RWPE1 (cell line): ENCODE data around the gene GPC1.

Source experiments
- CTCF ChIA-PET: fragments of 350-600 bp; sonication (Branson Sonifier 250); formaldehyde crosslinking; extraction: SDS; loops from one replicate; lab custom pipeline; 2021; lab: Yijun Ruan, JAX
- POLR2A ChIA-PET: fragments of 400-600 bp; formaldehyde crosslinking; extraction: SDS; loops from one replicate; lab custom pipeline; 2020; ENCODE audit warnings: antibody characterized with exemption; ENCODE audit not compliant: low non-redundant PET; lab: Yijun Ruan, JAX
- DNase-seq: peaks from one replicate; pipeline ENCODE4 v3.0.0; 2012; ENCODE audit warnings: low spot score
- H3K27ac ChIP-seq: fragments of 450-650 bp; 2 replicates; pipeline ENCODE4 v1.5.1; 2017
- TF ChIP-seq, protein P1 (sequence below): fragments of 450-650 bp; conservative IDR thresholded peaks from 2 replicates; pipeline ENCODE4 v1.5.1; 2017; ENCODE audit warnings: low read depth, mild to moderate bottlenecking

Gene GPC1

DNA sequence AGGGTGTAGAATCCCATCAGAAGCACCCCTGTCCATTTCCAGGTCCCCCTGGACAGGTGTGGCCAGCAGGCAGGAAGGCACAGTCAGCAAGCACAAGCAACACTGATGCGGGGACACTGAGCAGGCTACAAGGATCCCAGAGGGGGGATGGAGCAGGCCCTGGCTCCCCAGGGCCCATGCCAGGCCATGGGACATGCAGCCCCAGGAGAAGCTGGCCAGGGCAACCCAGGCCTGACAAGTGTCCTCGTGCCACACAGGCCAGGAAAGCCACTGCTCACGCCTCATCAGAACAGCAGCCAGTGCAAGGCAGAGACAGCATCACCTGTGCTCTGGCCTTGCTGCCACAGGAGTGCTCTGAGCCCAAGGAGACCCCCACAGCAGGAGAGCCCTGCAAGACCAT lies 14.1 kb upstream of the GPC1 start:
- ChIA-PET POLR2A (no interaction called here), CTCF (no interaction called here)
- H3K27ac ChIP-seq: no peak overlapping the region
- DNase-seq: no peak
- TF ChIP-seq, protein P1, sequence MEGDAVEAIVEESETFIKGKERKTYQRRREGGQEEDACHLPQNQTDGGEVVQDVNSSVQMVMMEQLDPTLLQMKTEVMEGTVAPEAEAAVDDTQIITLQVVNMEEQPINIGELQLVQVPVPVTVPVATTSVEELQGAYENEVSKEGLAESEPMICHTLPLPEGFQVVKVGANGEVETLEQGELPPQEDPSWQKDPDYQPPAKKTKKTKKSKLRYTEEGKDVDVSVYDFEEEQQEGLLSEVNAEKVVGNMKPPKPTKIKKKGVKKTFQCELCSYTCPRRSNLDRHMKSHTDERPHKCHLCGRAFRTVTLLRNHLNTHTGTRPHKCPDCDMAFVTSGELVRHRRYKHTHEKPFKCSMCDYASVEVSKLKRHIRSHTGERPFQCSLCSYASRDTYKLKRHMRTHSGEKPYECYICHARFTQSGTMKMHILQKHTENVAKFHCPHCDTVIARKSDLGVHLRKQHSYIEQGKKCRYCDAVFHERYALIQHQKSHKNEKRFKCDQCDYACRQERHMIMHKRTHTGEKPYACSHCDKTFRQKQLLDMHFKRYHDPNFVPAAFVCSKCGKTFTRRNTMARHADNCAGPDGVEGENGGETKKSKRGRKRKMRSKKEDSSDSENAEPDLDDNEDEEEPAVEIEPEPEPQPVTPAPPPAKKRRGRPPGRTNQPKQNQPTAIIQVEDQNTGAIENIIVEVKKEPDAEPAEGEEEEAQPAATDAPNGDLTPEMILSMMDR: no peak

GRCh38 chr2:240422658-240423329 lies 12.7 kb upstream of the GPC1 start:
- POLR2A ChIA-PET: no interaction called here
- TF ChIP-seq, protein P1: no peak
- H3K27ac ChIP-seq: no peak overlapping the region
- DNase-seq: no peak
- CTCF ChIA-PET: no interaction called here

GRCh38 chr2:240423788-240424191 lies 11.7 kb upstream of the GPC1 start:
- POLR2A ChIA-PET: no interaction called here
- CTCF ChIA-PET: no interaction called here
- H3K27ac ChIP-seq: no peak overlapping the region
- TF ChIP-seq, protein P1: no peak
- no peak for DNase-seq

GRCh38 chr2:240424341-240425235 lies 10.9 kb upstream of the GPC1 start:
- ChIA-PET POLR2A (no interaction called here), CTCF (interaction anchor here (0.7 kb wide), 1 partner anchor 10 kb away, joined by 3 read pairs; no protein-coding TSS in a partner anchor)
- H3K27ac ChIP-seq: no peak overlapping the region
- TF ChIP-seq, protein P1: no peak
- DNase-seq: no peak

- DNase-seq: no peak
- H3K27ac ChIP-seq: no peak overlapping the region
- ChIA-PET CTCF (interaction anchor here (0.7 kb wide), 1 partner anchor 10 kb away, joined by 3 read pairs; no protein-coding TSS in a partner anchor), POLR2A (no interaction called here)
- TF ChIP-seq, protein P1: no peak
Observed at GRCh38 chr2:240425236-240425615, 10.2 kb upstream of the GPC1 start.

GRCh38 chr2:240425697-240426096 lies 9.8 kb upstream of the GPC1 start:
- CTCF ChIA-PET: no interaction called here
- DNase-seq: no peak
- H3K27ac ChIP-seq: no peak overlapping the region
- TF ChIP-seq, protein P1: no peak
- POLR2A ChIA-PET: no interaction called here
